PC-9 (cell line): ENCODE measurements around the gene BLOC1S4. TPM values are rescaled to one million over a fixed set of nuclear protein-coding genes. Genes with fewer than 3 reads are reported as not detected.

Experiments
- BruUV-seq: library from RNA; stranded (reverse); fragments of 400-500 nt; replicated peaks from 2 replicates; lab custom pipeline; 2021; lab: Mats Ljungman, UMichigan
- CTCF ChIA-PET: fragments of 300-600 bp; sonication (Branson Sonifier 250); formaldehyde crosslinking; loops from one replicate; lab custom pipeline; 2022; ENCODE audit warnings: antibody characterized with exemption; lab: Charles Lee
- POLR2A ChIA-PET: fragments of 300-600 bp; sonication (Branson Sonifier 250); formaldehyde crosslinking; loops from one replicate; lab custom pipeline; 2022; ENCODE audit warnings: antibody characterized with exemption; ENCODE audit not compliant: unreplicated experiment; lab: Charles Lee
- DNase-seq, 2 experiments: peaks; one replicate each; pipeline versions ENCODE4 v3.0.0 to v3.0.0-alpha.2; 2015 to 2022; ENCODE audit warnings: mixed read lengths in 1 of 2
- H2AFZ ChIP-seq: fragments of 200-600 bp; sonication (generic); 2 replicates; pipeline ENCODE4 v1.8.1; 2017; ENCODE audit warnings: antibody characterized with exemption
- H3F3A ChIP-seq: fragments of 200-600 bp; sonication (generic); 2 replicates; pipeline ENCODE4 v1.8.1; 2017; ENCODE audit warnings: antibody characterized with exemption, mild to moderate bottlenecking, low read depth; ENCODE audit not compliant: insufficient read depth
- H3K27ac ChIP-seq: fragments of 200-600 bp; sonication (generic); 2 replicates; pipeline ENCODE4 v1.6.1; 2016; ENCODE audit warnings: mixed run types
- H3K27me3 ChIP-seq: fragments of 200-600 bp; sonication (generic); 2 replicates; pipeline ENCODE4 v1.6.1; 2016; ENCODE audit warnings: low read depth, mixed run types; ENCODE audit not compliant: insufficient read depth
- H3K36me3 ChIP-seq: fragments of 200-600 bp; sonication (generic); 2 replicates; pipeline ENCODE4 v1.6.1; 2016; ENCODE audit warnings: low read depth, mixed run types
- H3K4me1 ChIP-seq: fragments of 200-600 bp; sonication (generic); replicated peaks from 2 replicates; pipeline ENCODE4 v1.6.1; 2016; ENCODE audit warnings: mixed run types; ENCODE audit not compliant: insufficient read depth
- H3K4me2 ChIP-seq: fragments of 200-600 bp; sonication (generic); 2 replicates; pipeline ENCODE4 v1.6.1; 2017; ENCODE audit warnings: mixed run types
- H3K4me3 ChIP-seq: fragments of 200-600 bp; sonication (generic); 2 replicates; pipeline ENCODE4 v1.6.1; 2016; ENCODE audit warnings: mixed run types
- H3K79me2 ChIP-seq: fragments of 200-600 bp; sonication (generic); 2 replicates; pipeline ENCODE4 v1.6.1; 2017; ENCODE audit warnings: low read depth, mixed run types
- H3K9me2 ChIP-seq: fragments of 200-600 bp; sonication (generic); 2 replicates; pipeline ENCODE4 v1.8.1; 2017; ENCODE audit warnings: mild to moderate bottlenecking; ENCODE audit not compliant: insufficient read depth
- H3K9me3 ChIP-seq: fragments of 200-600 bp; sonication (generic); 2 replicates; pipeline ENCODE4 v1.8.1; 2016; ENCODE audit warnings: low read depth; ENCODE audit not compliant: insufficient read depth
- H4K20me1 ChIP-seq: fragments of 200-600 bp; sonication (generic); 2 replicates; pipeline ENCODE4 v1.8.1; 2017; ENCODE audit not compliant: insufficient read depth
- EZH2 ChIP-seq: fragments of 200-600 bp; sonication (generic); IDR thresholded peaks from 2 replicates; pipeline ENCODE4 v1.8.0; 2017; ENCODE audit warnings: antibody characterized with exemption, low read depth
- intact Hi-C: fragments of 100-400 bp; cut with micrococcal nuclease; formaldehyde crosslinking; loops from one replicate; pipeline ENCODE4 v1.10.0; 2022; ENCODE audit not compliant: unreplicated experiment
- total RNA-seq: library from RNA; stranded (reverse); gene quantifications from 2 replicates; pipeline ENCODE4 v1.2.3, GENCODE V29; 2021
- TF ChIP-seq, protein P1 (sequence below): fragments of 200-600 bp; sonication (generic); conservative IDR thresholded peaks from 2 replicates; pipeline ENCODE4 v1.6.1; 2017; ENCODE audit warnings: mixed run types, antibody characterized with exemption, mild to moderate bottlenecking, moderate library complexity

The BLOC1S4 gene
- total RNA-seq, 1 experiment from 2014 or later = 11.7 TPM

- H2AFZ ChIP-seq = no peak overlapping the region
- no peak for DNase-seq
- no peaks in the 10 kb centered on the region for H3K9me3 ChIP-seq
- H3K4me3 ChIP-seq = no peak overlapping the region
- no peak overlapping the region for H3K4me2 ChIP-seq
- H4K20me1 ChIP-seq = peaks cover 5% of the 10 kb centered on the region; the same call in 1 of the 2 replicates
- no TSS peak for BruUV-seq
- CTCF ChIA-PET = no interaction called here
- H3K79me2 ChIP-seq = peaks cover 23% of the 10 kb centered on the region
- no peak for TF ChIP-seq EZH2
- TF ChIP-seq, protein P1, sequence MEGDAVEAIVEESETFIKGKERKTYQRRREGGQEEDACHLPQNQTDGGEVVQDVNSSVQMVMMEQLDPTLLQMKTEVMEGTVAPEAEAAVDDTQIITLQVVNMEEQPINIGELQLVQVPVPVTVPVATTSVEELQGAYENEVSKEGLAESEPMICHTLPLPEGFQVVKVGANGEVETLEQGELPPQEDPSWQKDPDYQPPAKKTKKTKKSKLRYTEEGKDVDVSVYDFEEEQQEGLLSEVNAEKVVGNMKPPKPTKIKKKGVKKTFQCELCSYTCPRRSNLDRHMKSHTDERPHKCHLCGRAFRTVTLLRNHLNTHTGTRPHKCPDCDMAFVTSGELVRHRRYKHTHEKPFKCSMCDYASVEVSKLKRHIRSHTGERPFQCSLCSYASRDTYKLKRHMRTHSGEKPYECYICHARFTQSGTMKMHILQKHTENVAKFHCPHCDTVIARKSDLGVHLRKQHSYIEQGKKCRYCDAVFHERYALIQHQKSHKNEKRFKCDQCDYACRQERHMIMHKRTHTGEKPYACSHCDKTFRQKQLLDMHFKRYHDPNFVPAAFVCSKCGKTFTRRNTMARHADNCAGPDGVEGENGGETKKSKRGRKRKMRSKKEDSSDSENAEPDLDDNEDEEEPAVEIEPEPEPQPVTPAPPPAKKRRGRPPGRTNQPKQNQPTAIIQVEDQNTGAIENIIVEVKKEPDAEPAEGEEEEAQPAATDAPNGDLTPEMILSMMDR = no peak
- H3K36me3 ChIP-seq = no peaks in the 10 kb centered on the region
- H3K27me3 ChIP-seq = no peaks in the 10 kb centered on the region
- no peak overlapping the region for H3K27ac ChIP-seq
- peaks cover 11% of the 10 kb centered on the region for H3K4me1 ChIP-seq
- POLR2A ChIA-PET = no interaction called here
- intact Hi-C loops = loop anchor here (5.0 kb wide), 1 partner anchor 77 kb away; the partner anchor contains the start of gene MRFAP1
- peaks cover 6% of the 10 kb centered on the region; the same call in 1 of the 2 replicates for H3F3A ChIP-seq
- no peaks in the 10 kb centered on the region for H3K9me2 ChIP-seq
Measured at GRCh38 chr4:6718932-6719610, 3.1 kb downstream of the BLOC1S4 start.

DNA sequence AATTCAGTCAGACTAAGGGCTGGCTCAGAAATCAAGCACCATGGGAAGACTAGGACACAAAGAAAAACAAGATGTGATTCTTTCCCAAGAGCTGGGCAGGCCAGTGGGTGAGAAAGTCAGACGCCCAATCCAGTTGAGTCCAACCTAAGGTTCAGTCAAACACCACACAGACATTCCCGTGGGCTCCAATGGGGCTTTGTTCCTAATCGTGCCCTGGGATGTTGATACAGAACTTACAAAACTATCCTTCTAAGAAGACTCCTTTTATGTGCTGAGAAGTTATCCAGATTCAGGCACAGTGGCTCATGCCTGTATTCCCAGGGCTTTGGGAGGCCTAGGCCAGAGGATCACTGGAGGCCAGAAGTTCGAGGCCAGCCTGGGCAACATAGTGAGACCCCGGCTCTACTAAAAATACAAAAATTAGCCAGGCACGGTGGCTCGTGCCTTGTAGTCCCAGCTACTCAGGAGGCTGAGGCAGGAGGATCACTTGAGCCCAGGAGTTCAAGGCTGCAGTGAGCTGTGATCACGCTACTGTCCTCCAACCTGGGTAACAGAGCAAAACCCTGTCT lies 3.7 kb downstream of the BLOC1S4 start:
- Histone ChIP-seq H3K79me2 (peaks cover 23% of the 10 kb centered on the region), H4K20me1 (peaks cover 5% of the 10 kb centered on the region; the same call in 1 of the 2 replicates), H3K4me3 (no peak overlapping the region), H3K9me2 (no peaks in the 10 kb centered on the region), H3K4me1 (peaks cover 11% of the 10 kb centered on the region), H2AFZ (no peak overlapping the region), H3K27me3 (no peaks in the 10 kb centered on the region), H3F3A (peaks cover 6% of the 10 kb centered on the region; the same call in 1 of the 2 replicates), H3K4me2 (no peak overlapping the region), H3K27ac (no peak overlapping the region), H3K9me3 (no peaks in the 10 kb centered on the region), H3K36me3 (no peaks in the 10 kb centered on the region)
- ChIA-PET POLR2A (no interaction called here), CTCF (interaction anchor here (1.0 kb wide), 2 partner anchors 78 to 154 kb away, joined by 3 to 10 read pairs; no protein-coding TSS in a partner anchor)
- DNase-seq = no peak
- BruUV-seq = no TSS peak
- intact Hi-C loops = loop anchor here (1.0 to 5.0 kb wide), 8 partner anchors 44 to 363 kb away; partner anchors contain the start of genes KIAA0232 and MRFAP1
- TF ChIP-seq EZH2 = no peak
- TF ChIP-seq, protein P1 = no peak

- no peak overlapping the region for H3K4me3 ChIP-seq
- ChIA-PET POLR2A (no interaction called here), CTCF (interaction anchor here (1.0 kb wide), 2 partner anchors 78 to 153 kb away, joined by 3 to 10 read pairs; no protein-coding TSS in a partner anchor)
- TF ChIP-seq, protein P1 = peak; percentile 95
- TF ChIP-seq EZH2 = no peak
- peak; percentile 42 to 85 for DNase-seq
- intact Hi-C loops = loop anchor here (1.0 to 2.0 kb wide), 7 partner anchors 43 to 363 kb away; partner anchors contain the start of gene KIAA0232
- H3F3A ChIP-seq = peaks cover 6% of the 10 kb centered on the region; the same call in 1 of the 2 replicates
- H3K4me2 ChIP-seq = peak overlapping the region; percentile 59
- no peaks in the 10 kb centered on the region for H3K36me3 ChIP-seq
- H2AFZ ChIP-seq = no peak overlapping the region
- no TSS peak for BruUV-seq
- no peaks in the 10 kb centered on the region for H3K9me3 ChIP-seq
- peaks cover 10% of the 10 kb centered on the region for H3K4me1 ChIP-seq
- peaks cover 23% of the 10 kb centered on the region for H3K79me2 ChIP-seq
- no peaks in the 10 kb centered on the region for H3K27me3 ChIP-seq
- no peak overlapping the region for H3K27ac ChIP-seq
- no peaks in the 10 kb centered on the region for H3K9me2 ChIP-seq
- peaks cover 5% of the 10 kb centered on the region; the same call in 1 of the 2 replicates for H4K20me1 ChIP-seq
Measured at GRCh38 chr4:6720202-6720699, 4.3 kb downstream of the BLOC1S4 start.
